Activated gamma-delta T cell treated with anti-CD3 and anti-CD28 coated beads, Interleukin-2, amount 50 U/mL, for 16 hours (primary cell): ENCODE measurements around the gene ADIPOR2.
"Not testable (repeated sequence)": the region's sequence is repeated elsewhere in the genome, so short reads cannot be mapped to it uniquely, and the experiment has no call there.

ENCODE experiments used
- DNase-seq: peaks from one replicate; pipeline ENCODE4 v3.0.0-alpha.2; 2020; ENCODE audit warnings: low read depth

ADIPOR2 gene

GRCh38 chr12:1815108-1815507 is 124.2 kb downstream of the ADIPOR2 start:
- no peak for DNase-seq

DNA sequence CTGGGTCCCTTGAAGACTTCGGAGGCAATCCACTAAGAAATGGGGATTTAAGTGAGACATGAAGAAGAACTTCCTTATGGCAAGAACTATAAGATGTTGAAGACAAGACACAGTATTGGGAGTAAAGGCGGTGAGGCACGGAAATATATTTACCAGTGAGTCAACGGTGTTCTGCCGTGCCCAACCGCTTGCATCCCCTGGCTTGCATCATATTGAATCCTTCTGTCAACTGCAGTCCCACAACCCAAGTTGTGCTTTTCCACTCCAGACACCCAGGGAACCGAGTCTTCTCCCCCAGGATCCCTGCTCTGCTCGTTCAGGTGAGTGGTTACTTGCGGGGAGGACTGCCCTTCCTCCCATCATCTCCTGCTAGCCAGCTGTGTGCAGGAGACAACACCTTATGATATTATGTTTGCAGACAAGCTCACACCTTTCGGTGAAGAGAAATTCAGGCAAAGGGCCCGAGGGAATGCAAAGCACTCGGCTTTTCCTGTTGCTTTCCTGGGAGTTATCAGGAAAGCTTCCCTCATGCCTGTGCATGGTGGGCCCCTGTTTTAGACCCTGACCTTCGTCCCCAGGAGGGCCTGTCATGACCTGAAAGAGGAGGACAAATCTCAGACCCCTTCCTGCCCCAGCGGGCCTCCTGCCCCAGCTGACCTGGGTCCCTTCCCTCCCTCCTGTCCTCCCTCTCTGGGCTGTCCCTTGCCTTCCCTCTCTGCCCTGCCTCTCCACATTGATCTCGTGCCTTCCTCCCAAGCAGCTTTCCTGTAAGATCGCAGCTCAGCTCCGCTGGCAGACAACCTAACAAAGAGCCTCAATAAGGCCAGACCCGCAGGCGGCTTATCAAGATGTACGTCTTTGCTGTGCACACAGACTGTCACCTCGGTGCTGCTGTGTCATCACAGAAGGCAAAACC is 125.2 kb downstream of the ADIPOR2 start:
- no peak for DNase-seq

- DNase-seq, result no peak
These were observed 126.0 kb downstream of the ADIPOR2 start for GRCh38 chr12:1816730-1817348.

- DNase-seq, result not testable (repeated sequence)
These were observed 127.1 kb downstream of the ADIPOR2 start for GRCh38 chr12:1817928-1818327.

GRCh38 chr12:1819050-1819449 is 128.2 kb downstream of the ADIPOR2 start:
- DNase-seq, result no peak

GRCh38 chr12:1819571-1819970 is 128.7 kb downstream of the ADIPOR2 start:
- no peak for DNase-seq

GRCh38 chr12:1820191-1820895 is 129.5 kb downstream of the ADIPOR2 start, which contains the start of gene LRTM2:
LRTM2 (plus strand) TSS chr12:1820565; CDS start chr12:1828149, 7,584 bp downstream.
- no peak for DNase-seq

- no peak for DNase-seq
These were observed 130.0 kb downstream of the ADIPOR2 start for GRCh38 chr12:1820896-1821291.

DNA sequence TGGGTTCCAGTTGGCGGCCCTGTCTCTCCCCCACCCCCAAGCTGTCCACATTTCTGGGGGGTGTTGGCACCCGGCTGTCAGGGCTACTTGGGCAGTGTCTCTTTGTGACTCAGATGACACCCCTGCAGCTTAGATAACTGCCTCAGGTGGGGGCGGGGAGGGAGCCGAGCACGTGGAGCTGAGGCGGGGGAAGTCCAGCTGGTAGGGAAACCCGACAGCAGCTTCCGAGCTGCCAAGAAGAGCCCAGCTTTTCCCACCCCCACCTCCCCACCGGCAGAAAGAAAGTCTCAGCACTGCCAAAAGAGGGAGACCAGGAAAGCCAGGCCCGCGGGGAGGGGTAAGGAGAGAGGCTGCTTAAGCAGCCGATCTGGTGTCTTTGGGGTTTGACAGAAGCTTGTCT is 130.9 kb downstream of the ADIPOR2 start:
- no peak for DNase-seq

GRCh38 chr12:1822699-1823098 is 131.8 kb downstream of the ADIPOR2 start:
- DNase-seq, result no peak

GRCh38 chr12:1823237-1823636 is 132.4 kb downstream of the ADIPOR2 start:
- DNase-seq, result no peak

- no peak for DNase-seq
These were observed 134.7 kb downstream of the ADIPOR2 start for GRCh38 chr12:1825382-1826102.

GRCh38 chr12:1826401-1826800 is 135.5 kb downstream of the ADIPOR2 start:
- DNase-seq, result no peak

GRCh38 chr12:1826867-1827705 is 136.2 kb downstream of the ADIPOR2 start:
- DNase-seq, result no peak

GRCh38 chr12:1827826-1828805 is 137.2 kb downstream of the ADIPOR2 start:
- DNase-seq, result no peak

DNA sequence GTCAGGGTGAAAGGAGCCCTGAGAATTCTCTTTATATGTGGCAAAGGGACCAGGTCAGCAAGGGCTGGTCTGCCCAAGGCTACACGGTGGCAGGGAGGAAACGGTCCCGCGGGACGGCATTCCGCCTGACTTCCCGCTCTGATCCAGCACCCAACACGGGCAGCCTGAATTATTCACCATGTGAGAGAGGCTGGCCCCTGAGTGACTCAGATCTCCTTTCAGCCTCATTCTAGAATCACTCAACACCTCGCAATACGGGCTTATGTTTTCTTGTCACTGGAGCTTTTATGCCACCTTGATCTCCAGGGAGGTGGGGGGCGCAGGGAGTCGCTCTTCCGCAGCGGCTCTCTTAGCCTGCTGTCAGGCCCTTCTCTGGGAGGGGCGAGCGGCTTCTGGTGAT is 138.0 kb downstream of the ADIPOR2 start:
- no peak for DNase-seq

GRCh38 chr12:1829306-1829900 is 138.5 kb downstream of the ADIPOR2 start:
- no peak for DNase-seq

DNA sequence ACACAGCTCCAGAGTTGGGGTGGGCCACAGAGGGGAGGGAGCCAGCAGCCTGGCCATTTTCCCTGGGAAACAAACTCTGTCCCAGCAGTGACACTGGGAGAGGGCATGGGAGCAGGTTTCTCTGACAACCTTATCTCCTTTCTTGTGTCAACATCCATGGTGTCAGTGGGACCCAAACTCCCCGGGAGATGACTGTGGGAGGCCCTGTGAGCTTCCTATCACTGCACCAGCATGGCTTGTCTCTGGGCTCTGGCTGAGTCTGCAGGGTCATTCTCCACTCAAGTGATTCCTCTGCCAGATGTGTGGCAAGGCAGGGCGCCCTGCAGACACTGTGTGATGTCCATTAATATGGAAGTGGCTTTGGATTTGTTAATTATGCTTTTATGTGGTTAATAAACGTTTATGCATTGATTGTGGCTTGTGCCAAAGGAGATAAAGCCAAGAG is 139.6 kb downstream of the ADIPOR2 start:
- DNase-seq, result no peak
